ENCODE results near the gene EPB41L2. TPM values are rescaled to one million over a fixed set of nuclear protein-coding genes. Genes with fewer than 3 reads are reported as not detected.

Gene EPB41L2
- total RNA-seq, 1 donor from 2014 or later, result 66.3 TPM

DNA sequence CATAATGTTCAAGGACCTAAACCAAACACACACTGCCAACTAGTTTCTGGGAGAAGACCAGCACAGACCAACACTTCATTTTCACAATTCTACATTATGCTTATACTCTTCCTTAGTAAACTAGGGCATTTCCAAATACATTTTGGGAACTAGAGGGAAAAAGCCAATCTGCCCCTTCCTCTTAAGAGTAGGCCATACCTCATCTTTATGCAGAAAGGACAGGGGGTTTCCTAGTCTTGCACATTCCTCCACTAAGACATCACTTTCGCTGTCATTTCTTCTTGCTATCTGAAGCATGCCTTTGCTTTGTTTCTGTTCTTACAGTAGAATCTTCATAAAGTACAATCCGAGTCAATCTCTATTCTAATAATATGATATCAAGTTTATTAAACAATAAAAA is 130.1 kb downstream of the EPB41L2 start:
- no peak for TF ChIP-seq CTCF (IDR thresholded peaks at IDR 0.05; ENCODE audit: unreplicated experiment)
- DNase-seq (ENCODE audit: low spot score in 2 of 2, unreplicated experiment in 2 of 2), result no peak
- H3K27me3 Mint-ChIP-seq (ENCODE audit: low read depth), result no peaks in the 10 kb centered on the region
- peaks cover 13% of the 10 kb centered on the region for H3K9me3 Mint-ChIP-seq
- no peak overlapping the region for H3K27ac Mint-ChIP-seq
- no peaks in the 10 kb centered on the region for H3K36me3 Mint-ChIP-seq
- peaks cover 21% of the 10 kb centered on the region for H3K4me1 Mint-ChIP-seq
- H3K4me3 Mint-ChIP-seq, result no peak overlapping the region

DNA sequence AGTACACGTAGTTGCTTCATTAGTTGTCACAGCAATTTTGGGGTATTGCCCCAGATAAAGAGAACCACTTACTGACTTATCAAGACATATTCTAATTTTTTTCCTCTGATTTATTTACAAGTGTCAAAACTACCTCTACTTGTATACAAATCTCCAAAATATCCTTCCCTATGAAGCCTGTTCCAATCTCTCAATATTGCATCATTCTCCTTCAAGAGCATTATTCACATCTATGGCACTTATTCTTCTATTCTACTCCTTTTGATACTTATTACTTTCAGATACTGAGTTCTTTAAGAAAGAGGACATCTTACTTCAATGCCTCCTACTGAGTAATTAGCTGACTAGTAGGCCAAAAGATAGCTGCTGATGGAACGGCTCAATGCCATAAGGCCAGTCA is 130.6 kb downstream of the EPB41L2 start:
- DNase-seq (ENCODE audit: low spot score in 2 of 2, unreplicated experiment in 2 of 2), result no peak
- no peak for TF ChIP-seq CTCF (IDR thresholded peaks at IDR 0.05; ENCODE audit: unreplicated experiment)
- Mint-ChIP-seq H3K27me3 (ENCODE audit: low read depth) (no peaks in the 10 kb centered on the region), H3K4me3 (no peak overlapping the region), H3K27ac (no peak overlapping the region), H3K4me1 (peaks cover 20% of the 10 kb centered on the region), H3K36me3 (no peaks in the 10 kb centered on the region), H3K9me3 (peaks cover 13% of the 10 kb centered on the region)

DNA sequence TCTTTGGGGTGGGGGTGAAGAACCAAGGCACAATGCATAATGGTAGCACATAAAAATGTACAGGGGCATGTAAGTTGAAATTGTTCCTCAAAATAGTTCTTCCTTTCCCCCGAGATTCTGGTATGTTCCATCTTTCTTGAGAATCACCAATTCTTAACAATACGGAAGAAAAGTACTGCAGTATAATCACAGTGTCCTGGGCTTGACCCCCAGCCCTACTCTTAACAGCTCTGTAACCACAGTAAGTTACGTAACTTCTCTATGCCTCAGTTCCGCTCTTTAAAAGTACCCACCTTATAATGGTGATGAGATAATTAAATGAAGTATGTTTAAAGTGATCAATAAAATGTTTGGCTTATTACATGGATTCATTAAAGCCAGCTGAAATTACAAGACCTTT is 131.4 kb downstream of the EPB41L2 start:
- Mint-ChIP-seq H3K27me3 (ENCODE audit: low read depth) (no peaks in the 10 kb centered on the region), H3K27ac (no peak overlapping the region), H3K4me3 (no peak overlapping the region), H3K9me3 (peaks cover 13% of the 10 kb centered on the region), H3K36me3 (no peaks in the 10 kb centered on the region), H3K4me1 (peaks cover 20% of the 10 kb centered on the region)
- DNase-seq (ENCODE audit: low spot score in 2 of 2, unreplicated experiment in 2 of 2), result no peak
- TF ChIP-seq CTCF (IDR thresholded peaks at IDR 0.05; ENCODE audit: unreplicated experiment), result no peak

DNA sequence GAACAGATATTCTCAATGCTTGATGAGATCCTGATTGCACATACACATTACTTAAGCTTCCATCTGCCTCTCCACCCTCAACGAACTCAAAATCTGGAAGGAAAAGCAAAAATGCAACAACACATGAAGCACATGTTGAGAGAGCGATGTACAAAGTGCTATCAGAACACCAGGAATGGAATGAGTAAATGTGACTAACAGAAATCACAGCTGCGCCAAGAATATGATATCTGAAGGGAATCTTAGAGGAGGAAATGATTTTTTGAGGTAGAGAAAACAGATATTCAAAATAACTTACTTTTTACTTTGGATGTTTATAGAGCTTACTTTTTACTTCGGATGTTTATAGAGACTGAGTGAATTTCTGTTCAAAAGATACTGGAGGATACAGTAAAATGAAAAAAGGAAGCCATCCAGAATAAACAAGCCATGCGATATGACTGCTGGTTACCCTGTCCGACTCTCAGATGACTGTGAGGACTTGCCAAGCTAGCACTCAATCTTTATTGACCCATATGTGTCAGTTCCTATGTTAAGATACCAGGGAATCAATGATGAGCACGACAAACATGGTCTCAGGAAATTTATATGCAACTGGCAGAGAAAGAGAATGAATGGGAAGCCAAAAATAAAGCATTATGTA is 133.9 kb downstream of the EPB41L2 start:
- peaks cover 13% of the 10 kb centered on the region for H3K9me3 Mint-ChIP-seq
- H3K4me1 Mint-ChIP-seq, result peaks cover 5% of the 10 kb centered on the region
- H3K27me3 Mint-ChIP-seq (ENCODE audit: low read depth), result no peaks in the 10 kb centered on the region
- no peak for DNase-seq (ENCODE audit: low spot score in 2 of 2, unreplicated experiment in 2 of 2)
- H3K4me3 Mint-ChIP-seq, result no peak overlapping the region
- TF ChIP-seq CTCF (IDR thresholded peaks at IDR 0.05; ENCODE audit: unreplicated experiment), result no peak
- H3K27ac Mint-ChIP-seq, result no peak overlapping the region
- H3K36me3 Mint-ChIP-seq, result no peaks in the 10 kb centered on the region

GRCh38 chr6:130928158-130928912 is 134.7 kb downstream of the EPB41L2 start:
- H3K27ac Mint-ChIP-seq, result no peak overlapping the region
- TF ChIP-seq CTCF (IDR thresholded peaks at IDR 0.05; ENCODE audit: unreplicated experiment), result no peak
- H3K9me3 Mint-ChIP-seq, result peaks cover 13% of the 10 kb centered on the region
- DNase-seq (ENCODE audit: low spot score in 2 of 2, unreplicated experiment in 2 of 2), result no peak
- H3K4me1 Mint-ChIP-seq, result no peaks in the 10 kb centered on the region
- H3K4me3 Mint-ChIP-seq, result no peak overlapping the region
- H3K27me3 Mint-ChIP-seq (ENCODE audit: low read depth), result no peaks in the 10 kb centered on the region
- H3K36me3 Mint-ChIP-seq, result no peaks in the 10 kb centered on the region

All from mesothelial cell of epicardium (in vitro differentiated cells).